ENCODE data around the gene NXPE2.

Gene NXPE2

GRCh38 chr11:114746013-114746412 is 67.7 kb downstream of the NXPE2 start:
- DNase-seq = no peak

Measured in activated effector memory CD4-positive, alpha-beta T cell treated with Interleukin-2 at 50 U/mL for 16 hours (primary cell).